C4-2B (cell line): ENCODE measurements around the gene TRMT11.

ENCODE experiments used
- ZFX ChIP-seq: fragments of 450-650 bp; IDR thresholded peaks from 2 replicates; pipeline ENCODE4 v1.6.1; 2017
- TF ChIP-seq, protein P1 (sequence below): fragments of 450-650 bp; conservative IDR thresholded peaks from 2 replicates; pipeline ENCODE4 v1.5.1; 2017; ENCODE audit warnings: mild to moderate bottlenecking

DNA sequence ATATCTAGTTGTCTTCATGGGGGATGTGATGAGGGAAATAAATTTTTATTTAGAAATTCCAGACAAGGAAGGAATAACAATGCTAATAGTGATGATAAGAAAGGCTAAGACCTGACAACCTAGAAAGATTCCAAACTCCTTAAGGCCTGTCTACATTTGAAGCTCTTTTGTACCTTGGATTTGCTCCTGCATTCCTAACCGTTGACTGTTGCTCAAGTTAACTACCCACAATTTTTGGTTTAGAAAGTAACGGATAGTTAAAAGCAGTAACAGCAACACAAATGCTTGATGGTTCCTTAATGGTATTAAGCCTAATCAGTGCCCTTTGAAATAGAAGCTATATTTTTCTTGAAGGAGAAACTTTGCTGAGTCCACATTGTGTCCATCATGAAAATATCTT lies 52.9 kb downstream of the TRMT11 start:
- TF ChIP-seq, protein P1, sequence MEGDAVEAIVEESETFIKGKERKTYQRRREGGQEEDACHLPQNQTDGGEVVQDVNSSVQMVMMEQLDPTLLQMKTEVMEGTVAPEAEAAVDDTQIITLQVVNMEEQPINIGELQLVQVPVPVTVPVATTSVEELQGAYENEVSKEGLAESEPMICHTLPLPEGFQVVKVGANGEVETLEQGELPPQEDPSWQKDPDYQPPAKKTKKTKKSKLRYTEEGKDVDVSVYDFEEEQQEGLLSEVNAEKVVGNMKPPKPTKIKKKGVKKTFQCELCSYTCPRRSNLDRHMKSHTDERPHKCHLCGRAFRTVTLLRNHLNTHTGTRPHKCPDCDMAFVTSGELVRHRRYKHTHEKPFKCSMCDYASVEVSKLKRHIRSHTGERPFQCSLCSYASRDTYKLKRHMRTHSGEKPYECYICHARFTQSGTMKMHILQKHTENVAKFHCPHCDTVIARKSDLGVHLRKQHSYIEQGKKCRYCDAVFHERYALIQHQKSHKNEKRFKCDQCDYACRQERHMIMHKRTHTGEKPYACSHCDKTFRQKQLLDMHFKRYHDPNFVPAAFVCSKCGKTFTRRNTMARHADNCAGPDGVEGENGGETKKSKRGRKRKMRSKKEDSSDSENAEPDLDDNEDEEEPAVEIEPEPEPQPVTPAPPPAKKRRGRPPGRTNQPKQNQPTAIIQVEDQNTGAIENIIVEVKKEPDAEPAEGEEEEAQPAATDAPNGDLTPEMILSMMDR = no peak
- TF ChIP-seq ZFX = no peak
